HEK293T (cell line): ENCODE data around the gene MAP4.
"Not testable (repeated sequence)": the region's sequence is repeated elsewhere in the genome, so short reads cannot be mapped to it uniquely, and the experiment has no call there.

Experiments used
- CTCF ChIA-PET: fragments of 350-600 bp; formaldehyde crosslinking; extraction: SDS; loops from one replicate; lab custom pipeline; 2021; ENCODE audit warnings: antibody characterized with exemption, inconsistent platforms; lab: Yijun Ruan, JAX
- POLR2A ChIA-PET: fragments of 350-600 bp; formaldehyde crosslinking; extraction: SDS; loops from one replicate; lab custom pipeline; 2020; ENCODE audit warnings: antibody characterized with exemption, inconsistent platforms; lab: Yijun Ruan, JAX
- DNase-seq: peaks from one replicate; pipeline ENCODE4 v3.0.0; 2012; ENCODE audit warnings: mixed read lengths; ENCODE audit errors: extremely low spot score
- ARNT ChIP-seq: fragments of 450-650 bp; IDR thresholded peaks from 2 replicates; pipeline ENCODE4 v1.6.1; 2017; ENCODE audit warnings: mild to moderate bottlenecking
- BHLHE40 ChIP-seq: fragments of 450-650 bp; IDR thresholded peaks from 2 replicates; pipeline ENCODE4 v1.6.1; 2016; ENCODE audit warnings: mild to moderate bottlenecking, moderate library complexity, borderline replicate concordance
- CTBP1 ChIP-seq: fragments of 450-650 bp; IDR thresholded peaks from 2 replicates; pipeline ENCODE4 v1.6.1; 2016; ENCODE audit warnings: borderline replicate concordance
- ELF4 ChIP-seq: fragments of 450-650 bp; IDR thresholded peaks from 2 replicates; pipeline ENCODE4 v1.6.1; 2017; ENCODE audit warnings: antibody characterized with exemption
- FOXA1 ChIP-seq: fragments of 450-650 bp; IDR thresholded peaks from 2 replicates; pipeline ENCODE4 v1.6.1; 2016; ENCODE audit warnings: mild to moderate bottlenecking
- FOXK2 ChIP-seq: fragments of 450-650 bp; IDR thresholded peaks from 2 replicates; pipeline ENCODE4 v1.6.1; 2016; ENCODE audit warnings: mild to moderate bottlenecking
- FOXM1 ChIP-seq: fragments of 450-650 bp; IDR thresholded peaks from 2 replicates; pipeline ENCODE4 v1.6.1; 2017; ENCODE audit warnings: mild to moderate bottlenecking, borderline replicate concordance
- HDGF ChIP-seq: fragments of 450-650 bp; IDR thresholded peaks from 2 replicates; pipeline ENCODE4 v1.6.1; 2017; ENCODE audit warnings: antibody characterized with exemption, borderline replicate concordance
- L3MBTL2 ChIP-seq: fragments of 450-650 bp; conservative IDR thresholded peaks from 2 replicates; pipeline ENCODE4 v1.6.1; 2016; ENCODE audit warnings: mild to moderate bottlenecking
- LEF1 ChIP-seq: fragments of 450-650 bp; IDR thresholded peaks from 2 replicates; pipeline ENCODE4 v1.6.1; 2017; ENCODE audit warnings: mild to moderate bottlenecking, borderline replicate concordance
- NFRKB ChIP-seq: fragments of 450-650 bp; IDR thresholded peaks from 2 replicates; pipeline ENCODE4 v1.6.1; 2016; ENCODE audit warnings: mild to moderate bottlenecking, moderate library complexity
- PKNOX1 ChIP-seq: fragments of 450-650 bp; IDR thresholded peaks from 2 replicates; pipeline ENCODE4 v1.6.1; 2016
- SP1 ChIP-seq: fragments of 450-650 bp; IDR thresholded peaks from 2 replicates; pipeline ENCODE4 v1.6.1; 2017
- SUZ12 ChIP-seq: fragments of 450-650 bp; IDR thresholded peaks from 2 replicates; pipeline ENCODE4 v1.6.1; 2016; ENCODE audit warnings: mild to moderate bottlenecking
- TARDBP ChIP-seq: fragments of 450-650 bp; IDR thresholded peaks from 2 replicates; pipeline ENCODE4 v1.6.1; 2016
- ZNF384 ChIP-seq: fragments of 450-650 bp; IDR thresholded peaks from 2 replicates; pipeline ENCODE4 v1.6.1; 2016

The MAP4 gene

GRCh38 chr3:47846186-47846879 is 169.9 kb downstream of the MAP4 start:
- ChIA-PET CTCF (no interaction called here), POLR2A (no interaction called here)
- no peak for DNase-seq
- TF ChIP-seq TARDBP (no peak), FOXM1 (no peak), CTBP1 (no peak), PKNOX1 (no peak), SP1 (no peak), HDGF (no peak), ARNT (no peak), LEF1 (no peak), SUZ12 (no peak), FOXA1 (no peak), ZNF384 (no peak), BHLHE40 (no peak), FOXK2 (no peak), L3MBTL2 (no peak), NFRKB (no peak), ELF4 (no peak)

- no peak for DNase-seq
- TF ChIP-seq FOXK2 (no peak), TARDBP (no peak), PKNOX1 (no peak), BHLHE40 (no peak), ARNT (no peak), FOXM1 (no peak), L3MBTL2 (no peak), ELF4 (no peak), NFRKB (no peak), CTBP1 (no peak), SP1 (no peak), SUZ12 (no peak), ZNF384 (no peak), LEF1 (no peak), FOXA1 (no peak), HDGF (no peak)
- ChIA-PET CTCF (no interaction called here), POLR2A (no interaction called here)
Observed at GRCh38 chr3:47841786-47842349, 174.3 kb downstream of the MAP4 start.

GRCh38 chr3:47838503-47838902 is 177.7 kb downstream of the MAP4 start:
- TF ChIP-seq PKNOX1 (no peak), FOXA1 (no peak), LEF1 (no peak), TARDBP (no peak), ZNF384 (no peak), SP1 (no peak), NFRKB (no peak), ARNT (no peak), SUZ12 (no peak), CTBP1 (no peak), HDGF (no peak), ELF4 (no peak), FOXM1 (no peak), FOXK2 (no peak), BHLHE40 (no peak), L3MBTL2 (no peak)
- ChIA-PET CTCF (interaction anchor here (1.4 to 3.2 kb wide), 3 partner anchors 13 to 313 kb away, joined by 6 to 22 read pairs (median 21); no protein-coding TSS in a partner anchor), POLR2A (interaction anchor here (2.7 kb wide), 1 partner anchor 13 kb away, joined by 19 read pairs; no protein-coding TSS in a partner anchor)
- no peak for DNase-seq

- CTCF ChIA-PET, result interaction anchor here (0.6 to 3.2 kb wide), 13 partner anchors 12 to 513 kb away, joined by 3 to 22 read pairs (median 3); no protein-coding TSS in a partner anchor
- TF ChIP-seq ARNT, result no peak
- no peak for TF ChIP-seq ZNF384
- TF ChIP-seq NFRKB, result no peak
- TF ChIP-seq BHLHE40, result no peak
- no peak for TF ChIP-seq SUZ12
- TF ChIP-seq FOXM1, result no peak
- no peak for TF ChIP-seq ELF4
- no peak for TF ChIP-seq LEF1
- no peak for TF ChIP-seq PKNOX1
- TF ChIP-seq FOXK2, result no peak
- TF ChIP-seq TARDBP, result no peak
- no peak for TF ChIP-seq SP1
- no peak for DNase-seq
- POLR2A ChIA-PET, result interaction anchor here (2.7 kb wide), 1 partner anchor 12 kb away, joined by 19 read pairs; no protein-coding TSS in a partner anchor
Observed at GRCh38 chr3:47836986-47837385, 179.2 kb downstream of the MAP4 start.

GRCh38 chr3:47829482-47829881 is 186.7 kb downstream of the MAP4 start:
- CTCF ChIA-PET, POLR2A ChIA-PET, DNase-seq: not testable (repeated sequence)
